GM12801 (cell line): Measurements from ENCODE around the gene MT3.

ENCODE experiments used
- CTCF ChIP-seq: IDR thresholded peaks from one replicate; pipeline ENCODE4 v1.5.1; 2011; ENCODE audit warnings: control low read depth; ENCODE audit not compliant: insufficient read length; ENCODE audit errors: extremely low read depth

MT3 gene

GRCh38 chr16:56631197-56631596, 41.9 kb downstream of the MT3 start:
- TF ChIP-seq CTCF, result no peak

- TF ChIP-seq CTCF, result no peak
Measured at GRCh38 chr16:56631832-56632155, 42.5 kb downstream of the MT3 start.

GRCh38 chr16:56632156-56632847, 43.0 kb downstream of the MT3 start, which contains the start of gene MT1M:
Gene MT1M, plus strand, starts transcription at chr16:56632659. Its CDS starts 73 bp downstream, at chr16:56632732.
- TF ChIP-seq CTCF, result no peak

GRCh38 chr16:56632848-56633365, 43.6 kb downstream of the MT3 start:
- no peak for TF ChIP-seq CTCF

GRCh38 chr16:56633535-56633934, 44.2 kb downstream of the MT3 start:
- no peak for TF ChIP-seq CTCF

- no peak for TF ChIP-seq CTCF
Measured at GRCh38 chr16:56634715-56635440, 45.5 kb downstream of the MT3 start.

- no peak for TF ChIP-seq CTCF
Measured at GRCh38 chr16:56635441-56635967, 46.2 kb downstream of the MT3 start.
